Activated T-cell treated with anti-CD3 and anti-CD28 coated beads, Interleukin-2, amount 50 U/mL, for 48 hours (primary cell): ENCODE measurements around the gene ME3.
"Not testable (repeated sequence)": the region's sequence is repeated elsewhere in the genome, so short reads cannot be mapped to it uniquely, and the experiment has no call there.

Source experiments
- DNase-seq, 2 experiments: peaks; one replicate each; pipeline ENCODE4 v3.0.0-alpha.2; 2020

The ME3 gene

GRCh38 chr11:86580535-86580934 is 91.9 kb downstream of the ME3 start:
- DNase-seq, result no peak

GRCh38 chr11:86579406-86579731 is 93.0 kb downstream of the ME3 start:
- DNase-seq, result no peak

- no peak for DNase-seq
Measured at GRCh38 chr11:86578727-86579405, 93.5 kb downstream of the ME3 start.

- DNase-seq, result no peak
Measured at GRCh38 chr11:86577644-86578636, 94.5 kb downstream of the ME3 start.

- no peak for DNase-seq
Measured at GRCh38 chr11:86576946-86577624, 95.3 kb downstream of the ME3 start.

- DNase-seq, result no peak
Measured at GRCh38 chr11:86575927-86576326, 96.5 kb downstream of the ME3 start.

DNA sequence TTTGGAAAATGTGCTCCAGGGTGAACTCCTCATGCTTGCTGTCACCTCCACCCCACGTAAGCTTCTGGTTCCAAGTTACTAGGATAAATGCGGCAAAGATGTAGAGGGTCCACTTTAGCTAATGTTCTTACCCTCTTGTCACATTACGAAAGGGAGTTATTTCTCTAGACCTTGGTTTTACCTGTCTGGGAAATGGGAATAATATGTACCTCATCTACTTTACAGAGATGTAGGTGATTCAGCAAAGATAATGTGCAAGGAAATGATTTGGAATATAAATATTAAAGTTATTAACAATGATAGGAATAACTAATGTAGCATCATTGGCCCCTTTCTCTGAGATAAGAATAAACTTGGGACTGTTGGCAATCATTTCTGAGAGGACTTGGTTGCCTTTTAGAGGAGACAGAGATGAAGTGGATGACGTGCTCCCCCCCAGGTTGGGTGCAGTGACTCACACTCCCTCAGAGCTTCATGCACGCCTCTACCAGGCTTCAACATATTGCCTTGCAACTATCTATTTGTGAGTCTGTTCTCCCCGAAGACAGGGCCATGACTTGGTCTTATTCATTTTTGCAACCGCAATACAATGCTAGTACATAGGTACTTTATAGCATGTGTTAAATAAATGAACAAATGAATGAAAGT is 97.1 kb downstream of the ME3 start:
- no peak for DNase-seq

DNA sequence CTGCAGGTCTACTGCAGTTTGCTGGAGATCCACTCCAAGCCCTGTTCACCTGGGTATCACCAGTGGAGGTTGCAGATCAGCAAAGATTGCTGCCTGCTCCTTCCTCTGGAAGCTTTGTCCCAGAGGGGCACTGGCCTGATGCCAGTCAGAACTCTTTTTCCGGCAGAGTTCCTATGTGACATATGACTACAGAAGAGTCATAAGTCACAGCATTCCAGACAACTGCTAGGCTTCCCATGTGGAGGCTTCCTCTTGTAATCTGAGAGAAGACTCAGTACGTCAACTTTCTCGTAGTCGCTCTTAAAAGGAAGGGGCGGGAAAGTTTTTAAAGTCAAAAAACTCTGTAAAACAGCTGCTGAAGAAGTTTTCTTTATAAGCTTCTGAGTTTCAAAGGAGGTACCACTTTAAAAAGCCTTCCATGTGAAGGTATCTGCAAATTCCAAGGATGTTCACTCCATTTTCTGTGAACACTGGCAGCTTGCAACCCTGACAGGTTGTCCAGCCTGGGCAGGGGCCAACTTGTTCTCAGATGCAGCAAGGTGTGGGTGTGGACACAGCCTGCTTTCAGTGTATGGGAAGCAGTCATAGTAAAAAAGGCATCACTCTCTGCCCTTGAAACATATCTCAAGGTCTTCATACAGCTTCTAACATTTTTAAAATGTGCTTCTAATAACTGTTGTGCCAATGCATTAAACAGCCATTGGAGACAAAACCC is 97.8 kb downstream of the ME3 start:
- DNase-seq, result no peak

- no peak for DNase-seq
Measured at GRCh38 chr11:86571273-86571948, 101.0 kb downstream of the ME3 start.

- no peak for DNase-seq
Measured at GRCh38 chr11:86570451-86570850, 102.0 kb downstream of the ME3 start.

GRCh38 chr11:86570020-86570419 is 102.4 kb downstream of the ME3 start:
- no peak for DNase-seq

GRCh38 chr11:86569109-86569508 is 103.3 kb downstream of the ME3 start:
- no peak for DNase-seq

DNA sequence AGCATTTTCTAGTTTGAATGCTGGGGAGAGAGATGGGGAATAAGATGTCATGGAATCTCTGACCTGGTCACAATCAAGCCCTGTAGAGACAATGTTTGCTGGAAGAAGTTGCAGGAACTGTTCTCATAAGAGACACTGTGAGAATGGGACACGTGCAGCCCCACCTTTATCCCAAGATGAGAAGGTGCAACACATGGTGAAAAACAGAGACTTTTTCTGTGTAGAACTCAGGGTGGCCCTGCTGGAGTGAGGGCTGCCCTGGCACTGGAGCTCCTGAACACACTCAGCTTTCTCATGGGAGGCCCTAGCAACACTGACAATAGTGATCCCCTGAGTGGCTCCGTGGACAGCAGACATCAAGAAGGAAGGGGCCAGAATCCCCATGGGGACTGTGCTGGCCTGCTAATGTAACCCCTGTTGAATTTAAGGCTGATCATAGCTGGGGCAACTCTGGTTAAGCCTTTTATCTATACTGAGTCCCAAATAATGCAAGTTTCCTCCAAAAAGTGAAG is 106.6 kb downstream of the ME3 start:
- DNase-seq, result no peak

- no peak for DNase-seq
Measured at GRCh38 chr11:86565388-86565787, 107.0 kb downstream of the ME3 start.

DNA sequence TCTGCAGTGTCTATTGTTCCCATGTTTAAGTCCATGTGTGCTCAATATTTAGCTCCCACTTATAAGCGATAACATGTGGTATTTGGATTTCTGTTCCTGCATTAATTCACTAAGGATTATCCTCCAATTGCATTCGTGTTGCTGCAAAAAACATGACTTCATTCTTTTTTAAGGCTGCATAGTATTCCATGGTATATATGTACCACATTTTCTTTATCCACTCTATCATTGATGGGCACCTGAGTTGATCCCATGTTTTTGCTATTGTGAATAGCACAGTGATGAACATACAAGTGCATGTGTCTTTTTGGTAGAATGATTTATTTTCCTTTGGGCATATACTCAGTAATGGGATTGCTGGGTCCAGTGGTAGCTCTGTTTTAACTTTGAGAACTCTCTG is 109.6 kb downstream of the ME3 start:
- DNase-seq, result not testable (repeated sequence)

DNA sequence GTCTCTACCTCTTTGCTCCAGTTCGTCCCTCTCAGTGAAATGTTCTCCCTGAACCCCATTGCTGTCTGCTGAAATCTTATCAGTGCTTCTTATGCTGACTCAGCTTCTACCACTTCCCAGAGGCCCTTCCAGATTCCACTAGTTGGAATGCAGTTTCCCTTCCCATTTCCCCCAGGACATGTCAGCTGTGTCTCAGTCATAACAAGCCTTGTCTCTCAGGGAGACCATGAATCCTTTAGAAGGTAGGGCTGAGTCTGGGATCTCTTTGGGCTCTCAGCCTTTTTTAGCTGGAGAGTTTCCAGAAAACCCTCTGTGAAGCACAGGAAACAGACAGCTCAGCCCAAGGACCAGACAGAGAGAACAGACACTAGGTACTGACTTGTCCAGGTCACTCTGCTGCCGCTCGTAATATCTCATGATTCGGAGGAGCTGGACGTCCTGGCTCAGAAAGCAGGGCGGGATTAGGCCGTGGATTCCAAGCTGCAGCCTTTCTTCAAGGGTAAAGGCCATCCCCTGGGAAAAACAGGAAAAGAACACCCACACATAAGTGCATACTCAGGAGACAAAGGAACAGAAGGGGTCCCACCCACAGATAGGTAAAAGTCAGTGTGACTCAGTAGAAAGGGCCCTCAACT is 113.0 kb downstream of the ME3 start:
- no peak for DNase-seq

- DNase-seq, result no peak
Measured at GRCh38 chr11:86558841-86559240, 113.6 kb downstream of the ME3 start.

DNA sequence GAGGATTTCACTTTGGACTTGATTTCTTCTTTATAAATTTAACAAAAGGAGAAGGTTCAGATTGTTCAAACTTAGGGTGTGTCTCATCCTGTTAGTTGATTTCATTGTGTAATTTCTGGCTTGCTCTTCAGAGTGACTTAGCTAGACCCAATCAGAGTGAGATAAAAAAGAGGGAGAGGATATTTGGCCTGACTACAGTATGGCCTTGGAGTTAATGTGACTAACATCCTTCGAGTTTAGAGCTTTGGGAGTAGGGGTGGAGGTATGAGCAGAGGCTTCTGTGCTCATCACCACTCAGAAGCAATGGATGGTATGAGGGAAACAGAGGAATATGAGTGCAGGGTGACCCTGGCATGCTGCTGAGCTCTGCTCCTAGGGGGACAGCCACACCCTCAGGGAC is 114.2 kb downstream of the ME3 start:
- DNase-seq, result no peak

- no peak for DNase-seq
Measured at GRCh38 chr11:86555866-86556265, 116.5 kb downstream of the ME3 start.

DNA sequence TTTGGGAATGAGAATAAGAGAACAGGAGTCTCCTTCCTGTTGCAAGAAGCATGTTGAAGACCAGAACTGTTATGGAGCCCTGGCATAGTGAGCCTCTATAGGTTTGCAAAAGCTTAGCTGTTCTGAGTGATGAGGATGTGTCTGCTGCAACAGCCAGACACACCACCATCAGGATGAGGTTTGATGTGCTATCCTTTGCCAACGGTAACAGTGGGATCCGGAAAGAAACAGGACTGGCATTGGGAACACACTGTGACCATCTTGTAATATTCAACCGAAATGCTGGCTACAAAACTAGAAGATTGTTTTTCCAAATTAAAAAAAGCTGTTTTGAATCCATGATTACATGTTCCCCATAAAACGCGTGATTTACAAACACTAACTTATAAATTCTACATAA is 117.0 kb downstream of the ME3 start:
- DNase-seq, result no peak

GRCh38 chr11:86553265-86553664 is 119.2 kb downstream of the ME3 start:
- DNase-seq, result no peak
